Astrocyte of the cerebellum (primary cell): Measurements from ENCODE around the gene SELENOF.
A peak's percentile ranks its signal among the peaks of the same experiment; 100 is the strongest.
"Not testable (repeated sequence)": the region's sequence is repeated elsewhere in the genome, so short reads cannot be mapped to it uniquely, and the experiment has no call there.

Experiments used
- DNase-seq: peaks from one replicate; pipeline ENCODE4 v3.0.0-alpha.2; 2011; ENCODE audit warnings: low read depth
- H3K4me3 ChIP-seq: 2 replicates; pipeline ENCODE4 v1.5.1; 2011; ENCODE audit warnings: mild to moderate bottlenecking, low read depth, low read length, moderate library complexity
- in situ Hi-C: cut with HindIII; loops from 2 replicates; pipeline ENCODE4 v1.10.0; 2017; ENCODE audit warnings: low sequenced_read_pairs
- TF ChIP-seq, protein P1 (sequence below): IDR thresholded peaks from 2 replicates; pipeline ENCODE4 v1.5.1; 2012; ENCODE audit warnings: low read length, low read depth, moderate library complexity, mild to moderate bottlenecking; ENCODE audit errors: missing control alignments

The SELENOF gene

GRCh38 chr1:86887479-86888162 is 26.3 kb downstream of the SELENOF start:
- no peak for DNase-seq
- no peak overlapping the region for H3K4me3 ChIP-seq
- in situ Hi-C loops: no loop called here
- TF ChIP-seq, protein P1, sequence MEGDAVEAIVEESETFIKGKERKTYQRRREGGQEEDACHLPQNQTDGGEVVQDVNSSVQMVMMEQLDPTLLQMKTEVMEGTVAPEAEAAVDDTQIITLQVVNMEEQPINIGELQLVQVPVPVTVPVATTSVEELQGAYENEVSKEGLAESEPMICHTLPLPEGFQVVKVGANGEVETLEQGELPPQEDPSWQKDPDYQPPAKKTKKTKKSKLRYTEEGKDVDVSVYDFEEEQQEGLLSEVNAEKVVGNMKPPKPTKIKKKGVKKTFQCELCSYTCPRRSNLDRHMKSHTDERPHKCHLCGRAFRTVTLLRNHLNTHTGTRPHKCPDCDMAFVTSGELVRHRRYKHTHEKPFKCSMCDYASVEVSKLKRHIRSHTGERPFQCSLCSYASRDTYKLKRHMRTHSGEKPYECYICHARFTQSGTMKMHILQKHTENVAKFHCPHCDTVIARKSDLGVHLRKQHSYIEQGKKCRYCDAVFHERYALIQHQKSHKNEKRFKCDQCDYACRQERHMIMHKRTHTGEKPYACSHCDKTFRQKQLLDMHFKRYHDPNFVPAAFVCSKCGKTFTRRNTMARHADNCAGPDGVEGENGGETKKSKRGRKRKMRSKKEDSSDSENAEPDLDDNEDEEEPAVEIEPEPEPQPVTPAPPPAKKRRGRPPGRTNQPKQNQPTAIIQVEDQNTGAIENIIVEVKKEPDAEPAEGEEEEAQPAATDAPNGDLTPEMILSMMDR: no peak

DNA sequence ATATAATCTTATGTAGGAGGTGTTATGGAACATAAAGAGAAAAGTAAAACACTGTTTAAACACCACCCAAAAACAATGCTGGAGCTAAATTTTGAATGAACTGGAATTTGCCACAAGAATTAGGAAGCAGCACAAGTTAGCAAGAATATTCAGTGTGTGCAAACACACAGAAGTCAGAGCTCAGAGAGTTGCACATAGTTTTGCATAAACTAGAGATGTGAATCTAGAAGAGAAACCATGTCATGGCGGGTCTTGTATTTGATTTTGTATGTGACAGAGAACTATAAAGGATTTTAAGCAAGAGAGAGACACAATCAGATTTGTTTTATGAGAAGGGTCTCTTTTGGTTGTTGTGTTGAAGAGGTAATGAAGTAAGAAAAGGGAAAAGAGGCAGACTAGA is 38.2 kb downstream of the SELENOF start:
- DNase-seq: no peak
- no peak overlapping the region for H3K4me3 ChIP-seq
- in situ Hi-C loops: no loop called here
- TF ChIP-seq, protein P1: no peak

DNA sequence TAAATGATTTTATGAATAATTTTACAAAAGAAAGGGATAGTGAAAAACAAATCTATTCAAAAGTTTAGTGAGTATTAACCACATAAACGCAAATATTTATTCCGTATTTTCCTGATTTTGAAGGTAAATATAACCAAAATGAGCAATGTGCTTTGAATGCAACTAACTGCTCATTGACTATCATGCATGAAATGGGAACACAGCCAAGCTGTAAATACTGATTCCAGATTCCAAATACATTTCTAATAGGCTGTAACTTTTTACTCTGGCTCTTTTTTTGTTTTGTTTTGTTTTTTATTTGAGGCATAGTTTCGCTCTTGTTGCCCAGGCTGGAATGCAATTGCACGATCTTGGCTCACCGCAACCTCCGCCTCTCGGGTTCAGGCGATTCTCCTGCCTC is 41.8 kb downstream of the SELENOF start:
- TF ChIP-seq, protein P1: no peak
- DNase-seq: peak; percentile 5
- no peak overlapping the region for H3K4me3 ChIP-seq
- in situ Hi-C loops: no loop called here

DNA sequence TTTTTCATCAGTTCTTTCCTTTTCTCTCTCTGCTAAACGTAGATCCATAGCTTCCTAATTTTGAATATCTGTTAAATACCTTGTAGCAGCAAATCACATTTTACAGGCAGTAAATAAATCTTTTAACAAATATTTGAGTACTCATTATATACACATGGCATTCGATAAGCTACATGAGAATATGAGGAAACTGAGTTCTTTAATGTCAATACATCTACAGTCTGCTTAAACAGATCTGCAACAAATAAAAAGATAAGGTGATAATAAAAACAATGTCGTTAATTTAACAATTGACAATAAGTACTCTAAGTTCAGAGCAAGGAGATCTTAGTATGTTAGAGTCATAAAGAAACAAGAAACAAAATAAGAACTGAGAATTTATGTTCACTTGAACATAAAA is 42.9 kb downstream of the SELENOF start:
- H3K4me3 ChIP-seq: no peak overlapping the region
- in situ Hi-C loops: no loop called here

GRCh38 chr1:86868477-86868876 is 45.4 kb downstream of the SELENOF start:
- TF ChIP-seq, protein P1: no peak
- in situ Hi-C loops: no loop called here
- H3K4me3 ChIP-seq: no peak overlapping the region
- DNase-seq: no peak

More for the DNA sequence above, 42.9 kb downstream of the SELENOF start:
- TF ChIP-seq, protein P1: no peak
- DNase-seq: no peak

DNA sequence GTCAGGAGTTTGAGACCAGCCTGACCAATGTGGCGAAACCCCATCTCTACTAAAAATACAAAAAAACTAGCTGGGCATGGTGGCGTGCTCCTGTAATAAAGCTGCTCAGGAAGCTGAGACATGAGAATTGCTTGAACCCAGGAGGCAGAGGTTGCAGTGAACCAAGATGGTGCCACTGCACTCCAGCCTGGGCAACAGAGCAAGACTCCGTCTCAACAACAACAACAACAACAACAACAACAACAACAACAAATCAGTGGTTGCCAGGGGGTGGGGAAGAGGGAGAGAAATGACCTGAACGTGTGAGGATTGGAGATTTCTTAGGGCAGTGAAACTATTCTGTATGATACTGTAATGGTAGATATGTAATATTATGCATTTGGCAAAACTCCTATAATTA is 46.6 kb downstream of the SELENOF start:
- DNase-seq, in situ Hi-C loops, H3K4me3 ChIP-seq: not testable (repeated sequence)

DNA sequence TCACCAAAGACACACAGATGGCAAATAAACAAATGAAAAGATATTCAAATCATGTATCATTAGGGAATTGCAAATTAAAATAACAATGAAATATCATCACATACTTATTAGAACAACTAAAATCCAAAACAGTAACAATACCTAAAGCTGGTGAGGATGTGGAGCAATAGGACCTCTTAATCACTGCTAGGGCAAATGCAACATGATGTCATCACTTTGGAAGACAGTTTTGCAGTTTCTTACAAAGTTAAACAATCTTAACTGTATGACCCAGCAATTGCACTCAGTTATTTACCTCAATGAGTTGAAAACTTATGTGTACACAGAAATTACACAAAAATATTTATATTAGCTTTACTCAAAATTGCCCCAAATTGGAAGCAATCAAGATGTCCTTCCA is 47.3 kb downstream of the SELENOF start:
- H3K4me3 ChIP-seq: no peak overlapping the region
- TF ChIP-seq, protein P1: no peak
- DNase-seq: no peak
- in situ Hi-C loops: no loop called here
